GM12878 (cell line): ENCODE data around the gene ADAMTSL1. TPM values are rescaled to one million over a fixed set of nuclear protein-coding genes. Genes with fewer than 3 reads are reported as not detected.

Source experiments
- ATAC-seq: fragments of 200-7000 bp; cut with Tn5 transposase; 3 replicates; pipeline ENCODE4 v1.9.1; 2020; ENCODE audit warnings: mild to moderate bottlenecking, moderate library complexity
- BruUV-seq: library from RNA; stranded (reverse); fragments of 400-500 nt; replicated peaks from 2 replicates; lab custom pipeline; 2021; lab: Mats Ljungman, UMichigan
- CTCF ChIA-PET: fragments of 300-600 bp; sonication (Branson Sonifier 250); formaldehyde crosslinking; extraction: SDS; loops from one replicate; lab custom pipeline; 2021; ENCODE audit warnings: inconsistent platforms; lab: Yijun Ruan, JAX
- POLR2A ChIA-PET: fragments of 350-600 bp; formaldehyde crosslinking; extraction: SDS; loops from one replicate; lab custom pipeline; 2021; ENCODE audit warnings: inconsistent platforms; lab: Charles Lee
- RAD21 ChIA-PET: fragments of 300-600 bp; sonication (Branson Sonifier 250); formaldehyde crosslinking; loops from one replicate; lab custom pipeline; 2023; ENCODE audit warnings: antibody characterized with exemption; ENCODE audit not compliant: unreplicated experiment; lab: Charles Lee
- SMC1A ChIA-PET: fragments of 300-600 bp; sonication (Branson Sonifier 250); formaldehyde crosslinking; loops from one replicate; lab custom pipeline; 2023; ENCODE audit not compliant: unreplicated experiment, uncharacterized antibody; lab: Charles Lee
- DNase-seq: peaks from one replicate; pipeline ENCODE4 v3.0.0-alpha.2; 2011; ENCODE audit warnings: low read depth, low spot score
- FAIRE-seq: peaks from 3 replicates; lab custom pipeline; 2011; peaks lifted over from hg19 to GRCh38; lab: Jason Lieb, UNC
- H2AFZ ChIP-seq: 2 replicates; pipeline ENCODE4 v1.6.0; 2011; ENCODE audit warnings: low read depth, low read length, control low read depth; ENCODE audit not compliant: control insufficient read depth
- H3K27ac ChIP-seq: 2 replicates; pipeline ENCODE4 v1.5.1; 2011; ENCODE audit warnings: control low read depth; ENCODE audit not compliant: control insufficient read depth, insufficient read depth
- H3K27me3 ChIP-seq, 2 experiments: replicated peaks in 1 of 2; 2 replicates each; pipeline versions ENCODE4 v1.6.0 to v1.6.1; 2011; ENCODE audit warnings: low read length in 1 of 2; ENCODE audit not compliant: control insufficient read depth in 2 of 2, insufficient read depth in 2 of 2
- H3K36me3 ChIP-seq, 2 experiments: 2 replicates each; pipeline ENCODE4 v1.5.1; 2011; ENCODE audit warnings: low read length in 1 of 2; ENCODE audit not compliant: control insufficient read depth in 2 of 2, insufficient read depth in 2 of 2
- H3K4me1 ChIP-seq: 2 replicates; pipeline ENCODE4 v1.6.1; 2011; ENCODE audit warnings: mild to moderate bottlenecking, low read length, moderate library complexity, mixed read lengths; ENCODE audit not compliant: control insufficient read depth, insufficient read depth
- H3K4me2 ChIP-seq: 2 replicates; pipeline ENCODE4 v1.6.0; 2011; ENCODE audit warnings: control low read depth; ENCODE audit not compliant: control insufficient read depth, insufficient read depth
- H3K4me3 ChIP-seq: fragments of 200-600 bp; sonication (generic); 2 replicates; pipeline ENCODE4 v1.5.1; 2016
- H3K79me2 ChIP-seq: 2 replicates; pipeline ENCODE4 v1.6.0; 2011; ENCODE audit warnings: low read length; ENCODE audit not compliant: control insufficient read depth, insufficient read depth
- H3K9ac ChIP-seq: 2 replicates; pipeline ENCODE4 v1.8.0; 2011; ENCODE audit warnings: low read length, control low read depth, mixed read lengths; ENCODE audit not compliant: control insufficient read depth, insufficient read depth
- H3K9me3 ChIP-seq: replicated peaks from 3 replicates; pipeline ENCODE4 v1.5.1; 2011; ENCODE audit warnings: mild to moderate bottlenecking, low read length; ENCODE audit not compliant: control insufficient read depth, insufficient read depth
- H4K20me1 ChIP-seq: 2 replicates; pipeline ENCODE4 v1.6.0; 2011; ENCODE audit not compliant: control insufficient read depth, insufficient read depth
- BACH1 ChIP-seq: fragments of 450-650 bp; IDR thresholded peaks from 2 replicates; pipeline ENCODE4 v1.6.1; 2017; ENCODE audit warnings: mild to moderate bottlenecking, borderline replicate concordance
- E2F8 ChIP-seq: fragments of 450-650 bp; IDR thresholded peaks from 2 replicates; pipeline ENCODE4 v1.6.1; 2018; ENCODE audit warnings: mild to moderate bottlenecking, low read depth, moderate library complexity; ENCODE audit not compliant: partially characterized antibody
- ELK1 ChIP-seq: IDR thresholded peaks from 2 replicates; pipeline ENCODE4 v1.6.1; 2012; ENCODE audit warnings: low read depth, low read length, improper control_type of control experiment
- EZH2 ChIP-seq: IDR thresholded peaks from 2 replicates; pipeline ENCODE4 v1.6.1; 2012; ENCODE audit warnings: low read depth, mild to moderate bottlenecking, control low read depth, inconsistent platforms, low read length, borderline replicate concordance; ENCODE audit not compliant: control insufficient read depth
- HCFC1 ChIP-seq: fragments of 150-350 bp; IDR thresholded peaks from 2 replicates; pipeline ENCODE4 v1.6.1; 2014; ENCODE audit warnings: low read length
- HDAC2 ChIP-seq: fragments of 200-600 bp; sonication (generic); IDR thresholded peaks from 2 replicates; pipeline ENCODE4 v1.6.1; 2017
- IRF3 ChIP-seq: fragments of 450-650 bp; IDR thresholded peaks from 2 replicates; pipeline ENCODE4 v1.6.1; 2014; ENCODE audit warnings: mild to moderate bottlenecking
- MEF2A ChIP-seq: IDR thresholded peaks from 2 replicates; pipeline ENCODE4 v1.6.1; 2011; ENCODE audit warnings: low read depth, mild to moderate bottlenecking, low read length, moderate library complexity; ENCODE audit not compliant: insufficient read depth
- MLLT1 ChIP-seq: fragments of 450-650 bp; IDR thresholded peaks from 2 replicates; pipeline ENCODE4 v1.6.1; 2016; ENCODE audit warnings: mild to moderate bottlenecking
- RCOR1 ChIP-seq: conservative IDR thresholded peaks from 2 replicates; pipeline ENCODE4 v1.6.1; 2012; ENCODE audit warnings: low read depth, low read length, improper control_type of control experiment
- ZNF217 ChIP-seq: fragments of 450-650 bp; IDR thresholded peaks from 2 replicates; pipeline ENCODE4 v1.6.1; 2017; ENCODE audit warnings: antibody characterized with exemption, mild to moderate bottlenecking
- ZNF687 ChIP-seq: fragments of 450-650 bp; IDR thresholded peaks from 2 replicates; pipeline ENCODE4 v1.6.1; 2017; ENCODE audit warnings: mild to moderate bottlenecking, moderate library complexity
- WGBS: methylation state at CpG from one replicate; pipeline ENCODE4 v1.1.6; 2016; ENCODE audit warnings: low lambda C conversion rate; ENCODE audit not compliant: insufficient replicate concordance, insufficient coverage; ENCODE audit errors: missing lambda C conversion rate; 5-methylcytosine and 5-hydroxymethylcytosine counted together
- in situ Hi-C: fragments of 300-500 bp; cut with MboI; formaldehyde crosslinking; loops from 9 replicates; pipeline ENCODE4 v1.14.3; 2018; ENCODE audit warnings: mixed read lengths
- intact Hi-C: fragments of 100-400 bp; cut with micrococcal nuclease; formaldehyde crosslinking; loops from one replicate; pipeline ENCODE4 v1.14.2; 2022; ENCODE audit not compliant: unreplicated experiment
- polyA plus RNA-seq, 11 experiments: library from polyadenylated mRNA; depleted of rRNA in 4 of 11; unstranded in 6 of 11; stranded (reverse) in 5 of 11; fragments of >200 nt; fragmentation: Nextera tagmentation in 4 of 11; fragmentation: Illumina TruSeq in 1 of 11; extraction: Ambion mirVana in 4 of 11; extraction: Trizol in 1 of 11; gene quantifications; 1 replicate in 1 of 11; 2 replicates in 10 of 11; pipeline versions ENCODE4 v1.2.1 to v1.2.3, GENCODE V29; 2011 to 2016; ENCODE audit warnings: inconsistent platforms in 2 of 11, missing spikeins in 2 of 11, low read depth in 1 of 11
- total RNA-seq, 4 experiments: library from RNA; depleted of rRNA in 3 of 4; stranded (reverse); fragments of >200 nt in 3 of 4; fragmentation: Illumina TruSeq in 1 of 4; extraction: Trizol in 1 of 4; gene quantifications; 2 replicates each; pipeline versions ENCODE4 v1.2.1 to v1.2.3, GENCODE V29; 2013 to 2021

Gene ADAMTSL1
- total and polyA plus RNA-seq, 10 of the 15 experiments (the other 5 are each of a cell fraction or from before 2014, with no cell fraction given), result 0.01 to 0.10 (median 0.07) TPM; not detected in 6

GRCh38 chr9:18456624-18457237 is 17.2 kb upstream of the ADAMTSL1 start (continued):
- TF ChIP-seq E2F8 (no peak), HDAC2 (no peak), RCOR1 (no peak)
- TF ChIP-seq, all 136 proteins: peak for 0

GRCh38 chr9:18457510-18457909 is 16.4 kb upstream of the ADAMTSL1 start:
- H3K4me3 ChIP-seq, result no peak overlapping the region
- TF ChIP-seq ZNF217, result no peak
- TF ChIP-seq EZH2, result no peak
- no peak for TF ChIP-seq MLLT1
- no peak for TF ChIP-seq ZNF687
- TF ChIP-seq MEF2A, result no peak
- TF ChIP-seq IRF3, result no peak
- TF ChIP-seq ELK1, result no peak
- TF ChIP-seq BACH1, result no peak
- no peak for TF ChIP-seq HCFC1

More at GRCh38 chr9:18457510-18457909, 16.4 kb upstream of the ADAMTSL1 start:
- H3K27me3 ChIP-seq, result no peaks in the 10 kb centered on the region
- no peak for FAIRE-seq
- DNase-seq, result no peak
- no peak overlapping the region for H3K4me2 ChIP-seq
- no peaks in the 10 kb centered on the region for H4K20me1 ChIP-seq
- no peak overlapping the region for H3K27ac ChIP-seq
- no peak overlapping the region for H3K9ac ChIP-seq
- intact Hi-C loops, result no loop called here
- CTCF ChIA-PET, result interaction anchor here (0.6 kb wide), 1 partner anchor 15 kb away, joined by 4 read pairs; no protein-coding TSS in a partner anchor
- no peaks in the 10 kb centered on the region for H3K9me3 ChIP-seq
- no peak for ATAC-seq
- H3K36me3 ChIP-seq, result no peaks in the 10 kb centered on the region
- in situ Hi-C loops, result no loop called here
- 0% methylated on average over 2 of the region's 2 CpGs for WGBS
- POLR2A ChIA-PET, result no interaction called here
- SMC1A ChIA-PET, result no interaction called here
- no peaks in the 10 kb centered on the region for H3K79me2 ChIP-seq
- no peaks in the 10 kb centered on the region for H3K4me1 ChIP-seq
- RAD21 ChIA-PET, result no interaction called here
- H2AFZ ChIP-seq, result no peak overlapping the region
- no TSS peak for BruUV-seq
